HL-60/S4 (cell line): Measurements from ENCODE around the gene ENOX1.

Experiments
- in situ Hi-C: fragments of 300-500 bp; cut with MboI; formaldehyde crosslinking; loops from 2 replicates; pipeline ENCODE4 v1.14.3; 2022; ENCODE audit warnings: low sequenced_read_pairs

ENOX1 gene

DNA sequence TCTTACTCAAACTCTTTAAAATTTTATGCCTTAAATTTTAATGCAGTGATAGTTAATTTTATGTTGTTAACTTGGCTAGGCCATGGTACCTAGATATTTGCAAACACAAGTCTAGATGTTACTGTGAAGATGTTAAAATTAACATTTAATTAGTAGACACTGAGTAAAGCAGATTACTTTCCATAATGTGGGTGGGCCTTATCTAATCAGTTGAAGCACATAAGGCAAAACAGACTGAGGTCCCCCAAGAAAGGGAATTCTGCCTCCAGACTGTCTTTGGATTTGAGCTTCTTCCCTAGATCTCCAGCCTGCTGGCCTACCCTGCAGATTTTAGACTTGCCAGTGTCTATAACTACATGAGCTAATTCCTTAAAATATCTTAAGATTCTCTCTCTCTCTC is 294.0 kb downstream of the ENOX1 start:
- in situ Hi-C loops, result no loop called here

DNA sequence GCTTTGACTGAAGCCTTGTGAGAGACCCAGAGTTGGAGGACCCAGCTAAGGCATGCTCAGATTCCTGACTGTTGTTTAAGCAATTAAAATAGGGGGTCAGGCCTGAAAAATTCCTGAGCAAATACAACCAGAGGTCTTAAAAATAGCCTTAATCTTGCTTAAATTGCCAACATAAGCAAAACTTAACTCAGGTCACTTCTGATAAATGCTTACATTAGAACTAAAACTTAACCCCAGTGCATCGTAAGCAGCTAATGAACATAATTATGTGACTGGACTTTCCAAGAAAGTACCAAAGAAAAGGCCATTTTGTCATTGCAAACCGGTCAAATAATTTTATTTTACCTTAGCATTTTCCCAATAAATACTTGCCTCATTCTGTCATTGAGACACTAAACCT is 294.5 kb downstream of the ENOX1 start:
- in situ Hi-C loops, result no loop called here

DNA sequence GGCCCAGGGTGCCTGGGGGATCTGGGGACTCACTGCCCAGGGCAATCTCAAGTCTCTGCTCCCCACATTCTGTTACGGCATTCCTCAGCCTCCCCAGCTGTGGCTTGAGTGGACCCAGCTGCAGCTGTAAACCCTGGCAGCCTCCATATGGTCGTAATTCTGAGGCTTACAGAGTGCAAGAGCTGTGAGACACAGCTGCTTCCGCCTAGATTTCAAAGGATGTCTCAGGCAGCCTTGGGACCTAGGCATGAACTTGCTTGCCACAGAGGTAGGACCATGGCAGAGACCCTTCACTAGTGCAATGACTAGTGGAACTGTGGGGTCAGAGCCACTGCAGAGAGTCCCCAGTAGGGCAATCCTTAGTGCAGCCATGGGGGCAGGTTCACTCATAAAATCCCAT is 297.5 kb downstream of the ENOX1 start:
- in situ Hi-C loops, result no loop called here

DNA sequence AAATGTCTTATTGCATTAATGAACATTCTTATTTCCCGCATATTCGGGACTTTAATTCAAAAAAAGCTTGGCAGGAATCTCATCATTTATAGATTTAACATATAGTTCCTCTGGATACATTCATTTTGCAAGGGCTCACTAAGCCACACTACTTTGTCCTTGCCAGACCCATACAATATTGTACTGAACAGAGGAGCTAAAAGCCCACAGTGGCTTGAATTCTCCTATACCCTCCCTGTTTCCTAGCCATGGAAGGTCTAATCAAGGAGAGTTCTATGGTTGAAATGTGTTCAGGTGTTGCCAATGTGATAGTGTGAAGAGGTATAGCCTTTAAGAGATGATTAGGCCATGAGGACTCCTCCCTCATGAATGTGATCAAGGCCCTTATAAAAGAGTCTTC is 298.9 kb downstream of the ENOX1 start:
- in situ Hi-C loops, result no loop called here

DNA sequence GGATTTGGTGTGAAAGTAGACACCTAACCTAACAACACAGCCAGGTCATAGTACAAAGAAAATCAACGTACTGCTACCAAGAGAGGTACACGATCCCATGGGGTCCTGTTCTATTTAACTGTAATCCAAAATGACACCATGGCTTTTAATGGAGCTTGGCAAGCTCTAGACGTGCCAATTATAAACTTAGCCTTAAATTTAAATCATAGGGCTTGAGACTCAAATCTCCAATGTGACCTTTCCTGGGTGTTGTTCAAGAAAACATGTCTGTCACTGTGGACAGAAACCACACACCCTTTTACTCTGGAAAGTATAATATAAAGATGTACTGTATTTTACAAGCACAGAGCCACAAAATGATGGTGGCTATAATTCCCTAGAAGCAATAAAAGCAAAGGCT is 299.3 kb downstream of the ENOX1 start:
- in situ Hi-C loops, result no loop called here

DNA sequence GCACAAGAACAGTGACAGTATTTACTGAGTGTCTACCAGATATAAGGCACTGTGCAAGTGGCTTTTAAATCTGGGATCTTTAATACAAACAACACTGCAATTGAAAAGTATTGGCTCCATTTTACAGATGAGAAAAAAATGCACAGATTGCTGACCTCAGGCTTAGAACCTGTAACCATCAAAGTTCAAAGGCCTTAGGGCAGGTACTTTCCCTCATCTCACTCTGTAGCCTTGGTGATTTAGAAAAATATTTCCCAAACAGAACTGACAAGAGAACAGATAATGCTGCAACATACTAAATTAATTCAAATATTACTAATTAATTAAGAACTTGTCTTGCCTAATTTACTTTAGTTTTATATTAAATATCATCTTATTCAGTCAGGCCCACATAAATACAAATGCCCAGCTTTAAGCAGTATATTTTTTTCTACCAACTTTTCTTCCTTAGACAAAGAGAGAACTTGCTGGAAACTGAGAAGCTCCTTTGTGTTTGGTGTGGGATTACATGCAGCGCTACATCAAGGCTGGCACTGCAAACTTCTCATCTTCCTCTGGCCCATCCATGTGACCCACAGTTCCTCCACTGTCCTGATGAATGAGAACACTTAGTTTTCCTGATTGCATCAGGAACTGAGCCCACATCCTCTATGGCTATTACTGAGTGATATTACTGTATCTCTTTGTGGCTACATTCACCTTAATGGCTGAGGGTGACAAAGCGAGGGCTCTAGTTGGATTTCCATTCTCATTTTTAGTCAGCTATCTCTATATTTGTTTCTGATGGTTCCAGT is 302.1 kb downstream of the ENOX1 start:
- in situ Hi-C loops, result no loop called here

DNA sequence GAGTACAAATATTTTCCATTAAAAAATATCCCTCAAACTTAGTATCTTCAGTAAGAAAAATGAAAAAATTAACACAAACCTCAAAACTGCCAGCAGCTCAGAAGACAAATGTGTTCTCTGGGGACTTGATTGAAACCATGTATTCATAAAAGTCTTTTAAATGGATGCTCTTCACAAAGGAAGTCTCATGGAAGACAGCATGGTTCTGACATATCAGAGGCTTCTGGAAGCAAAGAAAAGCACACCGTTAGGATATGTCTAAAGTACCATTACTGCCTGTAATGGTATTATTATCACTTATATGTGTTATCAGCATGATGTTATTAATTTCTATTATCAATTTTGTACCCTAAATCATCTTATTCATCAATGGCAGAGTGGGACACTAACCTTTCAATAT is 302.8 kb downstream of the ENOX1 start:
- in situ Hi-C loops, result no loop called here

DNA sequence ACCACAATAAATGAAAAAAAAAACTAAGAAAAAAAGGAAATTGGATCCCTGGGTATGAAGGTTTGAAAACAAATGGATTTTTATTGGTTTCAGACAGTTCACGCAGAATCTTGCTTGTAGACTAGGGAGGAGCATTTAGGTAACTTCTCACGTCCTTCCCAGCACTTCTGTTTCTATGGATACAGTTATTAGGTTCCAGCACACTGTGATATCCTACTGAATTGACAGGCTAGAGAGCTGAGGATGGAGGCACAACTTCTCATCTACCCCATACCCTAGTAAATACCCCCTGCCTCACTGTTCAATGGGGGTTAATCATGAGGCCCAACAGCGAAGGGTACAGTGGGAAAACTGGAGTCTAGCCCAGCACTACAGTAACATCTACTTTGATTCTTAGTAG is 304.1 kb downstream of the ENOX1 start:
- in situ Hi-C loops, result no loop called here

DNA sequence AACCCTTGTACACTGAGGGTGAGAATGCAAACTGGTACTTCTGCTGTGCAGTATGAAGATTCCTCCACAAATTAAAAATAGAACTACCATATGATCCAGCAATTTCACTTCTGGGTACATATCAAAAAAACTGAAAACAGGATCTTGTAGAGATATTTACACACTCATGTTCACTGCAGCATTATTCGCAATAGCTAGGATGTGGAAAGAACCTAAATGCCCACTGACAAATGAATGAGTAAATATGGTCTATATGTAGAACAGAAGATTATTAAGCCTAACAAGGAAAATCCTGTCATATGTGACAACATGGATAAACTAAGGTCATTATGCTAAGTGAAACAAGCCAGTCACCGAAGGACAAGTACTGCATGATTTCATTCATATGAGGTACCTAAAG is 304.7 kb downstream of the ENOX1 start:
- in situ Hi-C loops, result no loop called here

DNA sequence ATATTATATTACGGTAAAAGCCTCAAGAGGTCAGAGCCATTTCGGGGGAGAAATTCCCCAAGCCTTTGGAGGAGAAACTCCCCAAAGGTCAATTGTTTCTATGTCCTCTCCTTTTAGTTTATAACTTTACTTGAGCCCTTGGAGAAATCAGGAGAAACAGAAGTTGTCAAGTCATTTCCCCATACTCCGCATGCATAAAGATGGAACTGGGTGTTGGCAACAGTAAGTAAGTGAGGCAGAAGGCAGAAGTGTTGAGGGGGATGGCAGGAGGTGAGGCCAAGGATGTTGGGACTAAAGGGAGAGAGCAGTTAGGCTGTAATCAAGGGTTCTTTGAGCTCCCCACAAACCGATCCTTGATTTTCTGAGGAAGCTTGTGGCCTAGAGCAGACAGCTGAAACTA is 307.9 kb downstream of the ENOX1 start:
- in situ Hi-C loops, result no loop called here

DNA sequence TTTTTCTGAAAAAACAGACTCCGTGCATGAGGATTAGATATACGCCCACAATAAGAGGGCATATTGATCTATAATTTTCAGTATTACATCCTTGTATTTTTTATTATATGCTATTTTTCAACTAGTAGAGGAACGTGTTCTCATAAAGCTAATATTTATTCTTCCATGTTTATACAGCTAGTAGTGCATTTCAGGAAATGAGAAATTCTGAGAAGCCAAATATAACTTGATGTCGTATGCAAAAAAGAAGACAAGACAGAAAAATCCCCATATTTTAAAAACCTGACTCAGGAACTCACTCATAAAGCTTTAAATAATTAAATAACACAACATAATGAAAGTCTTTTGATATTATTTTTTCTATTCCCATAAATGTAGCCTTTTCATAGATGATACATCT is 308.6 kb downstream of the ENOX1 start:
- in situ Hi-C loops, result no loop called here

DNA sequence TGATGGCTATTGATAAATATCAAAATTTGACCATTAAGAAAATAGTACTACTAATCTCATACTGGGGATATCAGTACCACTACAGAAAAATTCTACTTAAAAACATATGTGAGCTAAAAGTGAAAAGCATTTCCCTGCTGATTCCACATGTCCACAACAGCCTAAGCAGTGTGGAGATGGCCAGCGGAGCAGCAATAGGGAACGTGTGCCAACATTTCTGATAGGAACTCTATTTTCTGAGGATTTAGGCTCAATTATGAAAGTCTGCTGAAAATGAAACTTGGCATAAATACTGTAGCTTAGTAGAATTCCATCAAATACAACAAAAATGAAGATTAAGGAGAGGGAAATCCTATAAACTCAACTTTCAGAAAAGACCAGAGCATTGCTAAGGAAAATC is 311.6 kb downstream of the ENOX1 start:
- in situ Hi-C loops, result no loop called here

DNA sequence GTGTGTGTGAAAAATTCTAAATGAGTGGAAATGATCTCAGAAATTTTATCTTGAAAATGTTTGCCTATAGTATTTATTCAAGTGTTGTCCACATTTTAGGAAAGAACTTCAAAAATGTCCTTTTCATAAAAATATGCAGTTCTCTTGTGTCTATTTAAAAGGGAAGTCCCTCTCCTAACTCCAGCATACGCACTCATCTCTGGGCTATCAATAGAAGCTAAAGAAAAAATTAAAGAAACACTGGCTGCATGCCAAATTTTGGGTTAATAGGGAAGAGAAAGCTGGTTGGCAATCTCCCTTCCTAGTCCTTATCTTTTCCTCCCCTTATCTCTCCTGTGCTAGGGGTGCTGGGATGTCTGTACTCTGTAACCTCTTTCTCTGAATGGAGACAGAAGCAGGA is 313.3 kb downstream of the ENOX1 start:
- in situ Hi-C loops, result no loop called here

DNA sequence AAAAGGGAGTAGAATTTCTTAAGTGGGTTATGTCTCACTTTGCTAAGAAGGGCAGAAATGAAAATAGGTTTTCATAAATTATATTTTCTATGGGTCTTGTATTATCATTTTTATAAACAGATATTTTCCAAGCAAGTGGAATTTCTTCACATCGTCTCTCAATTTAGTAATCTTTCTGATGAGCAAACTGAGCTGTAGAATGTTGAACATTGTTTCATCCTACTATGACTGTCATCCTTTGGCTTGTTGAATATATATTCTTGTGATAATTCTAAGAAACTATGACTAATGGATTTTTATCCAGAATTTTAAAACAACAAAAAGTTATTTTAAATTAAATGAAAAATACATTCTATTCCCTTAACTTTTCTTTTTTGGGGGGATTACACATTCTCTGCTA is 313.8 kb downstream of the ENOX1 start:
- in situ Hi-C loops, result no loop called here

DNA sequence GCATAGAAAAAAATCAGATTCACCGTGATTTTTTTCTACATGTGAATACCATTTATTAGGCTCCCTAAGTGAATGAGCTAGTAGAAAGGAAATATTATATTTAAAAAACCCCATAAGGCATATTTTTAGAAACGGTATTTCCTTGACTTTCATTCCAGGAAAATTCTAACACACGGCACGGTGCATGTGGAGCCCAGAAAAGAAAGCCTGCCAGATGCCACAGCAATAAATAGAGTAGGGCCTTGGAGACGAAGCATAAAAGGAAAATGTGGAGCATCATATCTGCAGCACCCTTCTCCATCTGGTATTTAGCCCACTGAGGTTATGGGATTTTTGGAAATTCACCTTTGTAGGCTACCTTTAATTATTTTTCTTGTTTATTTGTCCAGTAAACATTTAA is 314.4 kb downstream of the ENOX1 start:
- in situ Hi-C loops, result no loop called here

DNA sequence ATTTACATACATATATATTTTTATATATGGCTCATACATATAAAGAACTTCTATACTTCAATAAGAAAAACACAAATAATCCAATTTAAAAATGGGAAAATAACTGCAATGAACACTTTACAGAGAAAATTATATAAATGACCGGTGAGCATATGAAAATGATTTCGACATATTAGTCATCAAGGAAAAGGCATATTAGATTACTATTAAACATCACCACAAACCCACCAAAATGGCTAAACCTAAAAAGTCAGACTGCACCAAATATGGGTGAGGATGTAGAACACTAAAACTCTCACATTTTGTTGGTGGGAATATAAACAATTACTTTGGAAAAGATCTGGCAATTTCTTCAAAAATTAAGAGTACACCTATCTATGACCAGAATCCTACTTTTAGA is 316.2 kb downstream of the ENOX1 start:
- in situ Hi-C loops, result no loop called here

DNA sequence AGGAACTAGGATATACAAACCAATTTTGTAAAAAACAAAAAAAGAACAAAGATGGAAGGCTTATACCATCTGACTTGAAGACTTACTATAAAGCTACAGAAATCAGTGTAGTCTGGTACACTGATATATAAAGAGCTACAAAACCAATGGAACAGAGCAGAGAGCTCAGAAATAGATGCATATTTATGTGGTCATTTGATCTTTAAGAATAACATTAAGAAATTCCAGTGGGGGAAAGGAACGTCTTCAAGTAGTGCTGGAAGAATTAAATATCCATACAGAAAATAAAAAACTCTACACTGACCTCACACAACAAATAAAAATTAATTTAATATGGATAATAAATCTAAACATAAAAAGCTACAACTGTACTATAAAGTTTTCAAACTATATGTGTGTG is 317.0 kb downstream of the ENOX1 start:
- in situ Hi-C loops, result no loop called here

DNA sequence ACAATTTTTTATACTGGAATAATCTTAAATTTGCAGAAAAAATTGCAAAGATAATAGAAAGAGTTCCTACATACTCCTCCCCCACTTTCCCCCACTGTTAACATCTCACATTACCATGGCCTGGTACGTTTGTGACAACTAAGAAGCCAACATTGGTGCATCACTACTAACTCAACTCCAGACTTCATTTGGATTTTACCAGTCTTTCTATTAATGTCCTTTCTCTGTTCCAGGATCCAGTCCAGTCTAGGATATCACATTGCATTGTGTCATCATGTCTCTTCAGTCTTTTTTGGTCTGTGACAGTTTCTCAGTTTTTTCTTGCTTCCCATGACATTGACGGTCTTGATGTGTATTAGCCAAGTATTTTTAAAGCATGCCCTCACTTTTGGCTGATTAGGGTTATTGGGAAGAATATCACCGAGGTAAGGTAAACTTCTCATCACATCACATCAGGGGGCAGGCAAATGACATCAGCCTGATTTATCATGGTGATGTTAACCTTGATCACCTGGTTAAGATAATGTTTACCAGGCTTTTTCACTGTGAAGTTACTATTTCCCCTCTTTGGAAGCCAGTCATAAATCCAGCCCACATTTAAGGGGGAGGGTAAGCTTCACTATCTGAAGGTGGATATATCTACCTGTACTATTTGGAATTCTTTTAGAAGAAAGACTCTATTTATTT is 322.1 kb downstream of the ENOX1 start:
- in situ Hi-C loops, result no loop called here

DNA sequence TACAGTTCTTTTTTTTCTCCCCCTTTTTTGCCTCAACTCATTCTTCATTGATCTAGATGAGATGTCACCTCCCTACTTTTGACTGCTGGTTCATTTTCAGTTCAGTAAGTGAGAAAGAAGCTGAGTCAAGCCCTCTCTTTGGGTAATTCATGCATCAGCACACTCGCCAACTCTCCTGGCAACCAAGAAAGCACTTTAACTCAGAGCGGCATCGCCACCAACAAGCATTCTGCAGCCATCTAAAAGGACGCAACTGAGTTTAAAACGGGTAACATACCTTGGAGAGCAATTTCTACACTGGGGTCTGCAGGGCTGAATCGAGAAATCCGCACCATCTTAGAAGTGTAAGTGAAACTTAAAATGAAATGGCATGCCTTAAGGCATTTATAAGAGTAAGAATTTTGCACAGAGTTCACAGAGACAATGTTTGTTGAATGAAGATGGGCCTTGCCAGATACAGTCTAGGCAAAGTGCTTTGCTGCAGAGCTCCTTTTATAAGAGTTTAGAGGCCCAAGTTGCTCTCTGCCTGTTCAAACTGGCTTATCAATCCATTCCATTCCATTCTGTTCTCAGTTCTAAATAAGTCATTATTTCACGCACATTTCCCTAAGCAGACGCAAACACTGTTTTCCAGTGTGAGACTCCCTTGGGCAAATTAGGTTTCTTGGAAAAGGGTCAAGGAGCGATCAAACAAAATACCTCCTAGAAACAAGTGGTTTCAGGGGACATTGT is 338.0 kb downstream of the ENOX1 start:
- in situ Hi-C loops, result no loop called here

DNA sequence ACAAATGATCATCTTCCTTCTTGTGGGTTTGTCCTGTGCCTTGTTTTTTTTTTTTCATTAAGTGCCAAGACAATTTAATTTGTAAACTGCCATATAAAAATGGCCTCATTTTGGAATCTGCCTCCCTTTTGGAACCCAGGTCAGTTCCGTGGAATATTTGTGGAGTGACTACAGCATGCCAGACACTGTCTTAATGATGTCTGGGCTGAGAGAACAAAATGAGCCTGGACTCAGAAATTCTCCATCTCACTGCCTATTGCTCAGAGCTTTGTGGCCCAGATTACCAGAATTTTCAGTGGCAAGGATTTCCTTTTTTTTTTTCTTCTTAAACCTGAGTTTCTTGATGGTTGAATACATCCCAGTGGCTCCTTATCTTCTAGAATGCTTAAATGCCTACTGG is 340.6 kb downstream of the ENOX1 start:
- in situ Hi-C loops, result no loop called here

DNA sequence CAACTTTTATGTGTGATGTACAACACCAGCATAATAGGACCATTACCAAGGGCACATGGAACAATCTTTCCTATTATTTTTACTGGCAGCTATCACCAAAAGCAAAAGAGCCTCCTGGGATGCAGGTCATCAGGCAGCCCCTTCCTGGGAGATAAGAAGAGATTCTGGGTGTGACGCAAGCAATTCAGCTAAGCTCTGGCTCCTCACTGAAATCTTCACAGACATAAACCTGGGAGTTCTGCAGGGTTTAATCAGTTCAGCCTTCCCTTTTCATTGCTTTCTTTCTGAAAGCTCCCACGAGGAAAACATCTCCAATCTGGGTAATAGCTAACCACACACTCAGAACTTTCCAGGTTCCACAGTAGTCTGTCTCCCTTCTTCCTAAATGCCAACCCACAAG is 341.1 kb downstream of the ENOX1 start:
- in situ Hi-C loops, result no loop called here

DNA sequence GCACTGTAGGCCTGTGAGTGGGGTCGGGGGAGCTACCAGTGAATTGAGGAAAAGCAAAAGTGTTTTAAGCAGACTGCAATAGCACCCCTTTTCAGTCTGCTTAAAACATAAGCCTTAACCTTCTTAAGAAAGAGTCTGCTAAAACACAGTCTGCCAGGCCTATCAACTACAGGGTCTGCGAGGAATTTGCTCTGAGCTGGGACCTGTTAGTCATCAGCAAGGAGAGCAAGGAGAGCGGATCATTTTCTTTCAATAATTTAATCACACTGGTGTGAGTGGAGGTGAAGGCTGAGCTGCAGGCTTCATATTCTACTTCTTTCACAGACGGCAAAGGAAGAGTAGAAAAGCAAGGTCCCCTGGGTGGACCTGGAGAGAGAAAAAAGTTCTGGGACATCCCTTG is 342.7 kb downstream of the ENOX1 start:
- in situ Hi-C loops, result no loop called here
